ENCODE data around the gene AHCTF1. TPM values are rescaled to one million over a fixed set of nuclear protein-coding genes. Genes with fewer than 3 reads are reported as not detected.
A peak's percentile ranks its signal among the peaks of the same experiment; 100 is the strongest.
"Not testable (repeated sequence)": the region's sequence is repeated elsewhere in the genome, so short reads cannot be mapped to it uniquely, and the experiment has no call there.

AHCTF1 gene
- total RNA-seq, 1 experiment from 2014 or later = 30.1 TPM

GRCh38 chr1:246923900-246924299 is 7.8 kb downstream of the AHCTF1 start:
- DNase-seq (ENCODE audit: low read depth) = no peak

GRCh38 chr1:246923482-246923881 is 8.3 kb downstream of the AHCTF1 start:
- DNase-seq (ENCODE audit: low read depth) = no peak

DNA sequence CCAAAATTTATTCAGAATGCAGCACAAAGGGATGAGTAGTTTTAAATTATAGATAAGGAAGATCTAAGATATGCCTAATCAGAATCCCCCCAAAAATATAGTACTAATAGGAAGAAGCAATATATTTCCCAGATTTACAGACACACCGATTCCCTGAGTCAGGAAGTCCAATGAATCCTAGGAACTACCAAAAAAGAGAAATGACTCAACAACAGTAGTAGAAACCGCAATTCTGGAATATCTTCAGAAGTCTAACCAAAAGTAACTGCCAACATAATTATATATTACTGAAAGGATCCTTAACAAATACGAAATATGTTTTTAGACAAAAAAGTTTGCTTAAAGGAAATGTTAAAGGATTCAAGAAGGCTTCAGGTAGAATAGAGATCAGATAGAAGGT is 10.3 kb downstream of the AHCTF1 start:
- DNase-seq (ENCODE audit: low read depth) = peak; percentile 44

- DNase-seq (ENCODE audit: low read depth) = no peak
These were observed 11.8 kb downstream of the AHCTF1 start for GRCh38 chr1:246919902-246920301.

DNA sequence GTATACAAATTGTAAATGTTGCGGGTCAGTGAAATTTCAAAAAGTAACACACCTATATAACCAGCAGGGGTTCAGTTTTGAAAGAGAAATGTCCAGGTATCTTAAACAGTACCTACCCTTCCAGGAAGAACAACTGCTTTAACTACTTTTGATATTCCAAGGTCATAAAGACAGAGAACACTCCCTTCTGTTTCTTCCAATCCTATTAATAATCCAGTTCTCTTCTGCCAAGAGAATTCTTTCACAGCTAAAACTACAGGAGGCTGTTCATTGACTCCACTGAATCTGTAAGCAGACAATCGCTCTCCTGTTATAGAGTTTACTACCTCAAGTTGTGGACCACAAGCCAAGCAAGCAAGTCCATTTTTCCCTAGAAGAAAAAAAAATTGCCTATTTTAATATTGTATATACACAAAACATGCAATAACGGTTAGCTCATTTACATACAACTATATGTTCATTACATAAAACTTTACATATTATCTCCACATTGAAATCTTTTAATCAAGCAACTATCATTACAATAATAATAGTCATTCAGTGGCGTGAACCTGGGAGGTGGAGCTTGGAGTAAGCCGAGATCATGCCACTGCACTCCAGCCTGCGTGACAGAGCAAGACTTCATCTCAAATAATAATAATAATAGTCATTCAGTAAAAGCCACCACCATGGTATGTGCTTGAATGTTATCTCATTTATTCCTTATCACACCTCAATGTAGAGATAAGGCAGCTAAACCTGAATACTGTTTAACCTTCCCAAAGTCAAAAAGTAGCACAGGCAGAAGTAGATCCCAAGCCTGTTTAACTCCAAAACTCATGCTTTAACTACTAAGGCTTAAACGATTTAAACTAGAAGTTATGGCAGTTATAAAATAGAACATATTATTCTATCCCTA is 15.5 kb downstream of the AHCTF1 start:
- DNase-seq (ENCODE audit: low read depth) = not testable (repeated sequence)

- peak; percentile 24 for DNase-seq (ENCODE audit: low read depth)
These were observed 24.3 kb downstream of the AHCTF1 start for GRCh38 chr1:246907472-246907871.

GRCh38 chr1:246906833-246907232 is 24.9 kb downstream of the AHCTF1 start:
- DNase-seq (ENCODE audit: low read depth) = no peak

DNA sequence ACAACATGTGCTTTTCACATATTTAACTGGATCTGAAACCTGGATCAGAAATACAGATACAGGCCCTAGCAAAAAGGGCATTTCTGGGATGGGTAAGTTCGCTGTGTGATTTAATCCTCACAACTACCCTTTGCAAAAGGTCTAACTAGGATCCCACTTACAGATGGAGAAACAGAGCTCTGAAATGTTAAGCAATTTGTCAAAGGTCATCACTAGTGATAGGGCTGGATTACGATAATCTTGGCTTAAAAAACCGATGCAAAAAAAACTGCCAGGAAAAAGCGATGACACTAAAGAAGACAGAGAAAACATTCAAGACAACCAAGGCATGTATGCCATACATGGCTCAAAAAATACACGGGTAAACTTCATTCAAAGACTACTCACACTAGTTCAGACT is 29.9 kb downstream of the AHCTF1 start:
- no peak for DNase-seq (ENCODE audit: low read depth)

GRCh38 chr1:246897302-246897701 is 34.4 kb downstream of the AHCTF1 start:
- no peak for DNase-seq (ENCODE audit: low read depth)

GRCh38 chr1:246893191-246893939 is 38.4 kb downstream of the AHCTF1 start:
- no peak for DNase-seq (ENCODE audit: low read depth)

DNA sequence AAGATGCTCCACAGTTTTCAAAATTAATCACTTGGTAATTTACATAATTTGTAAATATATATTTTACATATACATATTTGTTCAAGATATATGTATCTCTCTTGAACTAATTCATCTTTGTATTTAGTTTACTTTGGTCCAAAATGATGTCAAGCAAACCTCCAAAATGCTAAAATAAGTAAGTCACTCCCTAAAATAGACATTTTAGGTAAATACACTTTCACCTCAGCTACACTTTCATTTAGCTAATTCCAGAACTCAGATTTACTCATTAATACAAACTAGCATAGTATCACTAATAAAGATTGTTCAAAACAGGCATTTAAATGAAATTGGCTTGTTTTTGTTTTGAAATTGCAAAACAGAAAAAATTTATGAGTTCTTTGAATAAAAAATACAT is 40.6 kb downstream of the AHCTF1 start:
- DNase-seq (ENCODE audit: low read depth) = no peak

- DNase-seq (ENCODE audit: low read depth) = no peak
These were observed 43.2 kb downstream of the AHCTF1 start for GRCh38 chr1:246888522-246888921.

- DNase-seq (ENCODE audit: low read depth) = not testable (repeated sequence)
These were observed 46.4 kb downstream of the AHCTF1 start for GRCh38 chr1:246885389-246885788.

- DNase-seq (ENCODE audit: low read depth) = no peak
These were observed 53.2 kb downstream of the AHCTF1 start for GRCh38 chr1:246878551-246878950.

- no peak for DNase-seq (ENCODE audit: low read depth)
These were observed 55.3 kb downstream of the AHCTF1 start for GRCh38 chr1:246876431-246876830.

GRCh38 chr1:246875041-246876026 is 56.4 kb downstream of the AHCTF1 start:
- DNase-seq (ENCODE audit: low read depth) = peak; percentile 72

DNA sequence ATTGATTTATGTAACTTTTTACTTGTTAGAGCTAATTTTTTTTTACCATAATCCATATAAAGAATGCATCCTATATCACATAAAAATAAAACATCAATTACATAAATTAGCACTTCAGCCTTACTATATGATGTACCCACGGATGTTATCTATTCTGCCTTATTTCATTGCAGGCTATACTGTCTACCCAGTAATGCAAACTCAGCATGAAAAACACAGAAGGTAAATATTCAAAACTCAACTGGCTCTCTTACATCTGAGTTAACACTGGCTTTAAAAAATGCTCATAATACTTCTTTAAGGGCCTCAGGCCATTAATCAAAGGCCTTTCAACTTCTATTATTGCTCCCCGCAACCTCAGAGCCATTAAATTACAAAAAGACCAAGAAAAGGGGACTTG is 65.8 kb downstream of the AHCTF1 start:
- no peak for DNase-seq (ENCODE audit: low read depth)

GRCh38 chr1:246863791-246864190 is 68.0 kb downstream of the AHCTF1 start:
- not testable (repeated sequence) for DNase-seq (ENCODE audit: low read depth)

GRCh38 chr1:246860401-246860800 is 71.3 kb downstream of the AHCTF1 start:
- no peak for DNase-seq (ENCODE audit: low read depth)

GRCh38 chr1:246856371-246856770 is 75.4 kb downstream of the AHCTF1 start:
- no peak for DNase-seq (ENCODE audit: low read depth)

DNA sequence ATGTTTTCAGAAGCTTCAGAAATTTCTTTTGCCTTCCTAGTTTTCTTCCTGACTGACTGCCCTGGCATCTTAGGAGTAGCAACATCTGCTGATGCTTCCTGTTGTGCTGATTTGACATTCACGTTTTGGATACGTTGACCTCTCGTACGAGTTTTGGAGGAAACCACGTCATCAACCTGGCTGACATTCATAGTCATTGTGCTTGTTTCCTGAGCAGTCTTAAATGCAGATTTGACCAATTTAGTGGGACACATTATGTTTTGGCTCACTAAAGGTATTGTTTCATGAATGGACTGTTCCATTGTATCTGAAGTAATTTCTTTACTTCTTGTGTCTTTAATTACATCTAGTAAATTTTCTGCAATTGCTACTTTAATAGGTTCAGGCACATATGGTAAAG is 81.1 kb downstream of the AHCTF1 start:
- DNase-seq (ENCODE audit: low read depth) = not testable (repeated sequence)
